ENCODE data around the gene DRAM1.

DNA sequence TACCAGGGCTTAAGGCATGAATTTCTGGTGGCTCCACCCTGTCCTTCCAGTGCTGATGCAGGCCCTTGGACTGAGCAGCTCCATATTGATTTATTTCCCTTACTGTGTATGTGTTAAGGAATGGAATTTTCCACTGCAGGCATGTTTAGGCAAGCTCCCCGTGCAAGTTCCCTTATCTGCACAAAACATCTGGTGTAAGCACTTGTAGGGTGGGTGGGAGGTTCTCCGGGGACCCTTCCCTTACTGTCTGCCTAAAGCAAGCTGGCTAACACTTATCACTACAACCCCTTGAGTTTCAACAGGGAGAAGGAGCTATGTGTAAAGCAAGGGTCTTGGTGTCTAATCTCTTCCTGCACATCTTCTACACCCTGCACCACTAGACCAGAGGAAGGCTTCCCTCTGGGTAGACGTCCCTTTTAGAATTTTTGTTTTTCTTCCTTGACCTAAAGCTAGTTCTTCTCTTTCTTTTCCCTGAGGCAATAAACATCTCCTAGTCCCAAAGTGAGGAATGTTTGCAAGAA lies 22.0 kb upstream of the DRAM1 start:
- no peak for TF ChIP-seq CTCF (conservative IDR thresholded peaks at IDR 0.05 in 1 of 2, IDR thresholded peaks at IDR 0.05 in 1 of 2; ENCODE audit: extremely low read depth in 1 of 2, insufficient read depth in 1 of 2, low read depth in 1 of 2, low read length in 2 of 2)
- no peak for TF ChIP-seq EZH2 (IDR thresholded peaks at IDR 0.05; ENCODE audit: borderline replicate concordance, low read length)
